Heart right ventricle (tissue), 16 donors: ENCODE data around the gene C1orf53. TPM values are rescaled to one million over a fixed set of nuclear protein-coding genes. Genes with fewer than 3 reads are reported as not detected.

ENCODE experiments used
- ATAC-seq, 8 donors: fragments of 200-7000 bp; cut with Tn5 transposase; one replicate each; pipeline ENCODE4 v1.9.1; 2020; ENCODE audit warnings: mild to moderate bottlenecking in 8 of 8, moderate library complexity in 8 of 8, moderate number of reproducible peaks in 1 of 8
- DNase-seq, 2 donors: peaks; one replicate each; pipeline ENCODE4 v3.0.0-alpha.2; 2020
- H3K27ac ChIP-seq, 10 donors: fragments of 200-600 bp; sonication (generic) in 2 of 10; one replicate each; pipeline versions ENCODE4 v1.5.0 to v1.8.0; 2020 to 2022; ENCODE audit warnings: mild to moderate bottlenecking in 3 of 10
- H3K27me3 ChIP-seq, 7 donors: fragments of 200-600 bp; one replicate each; pipeline ENCODE4 v1.8.0; 2021 to 2022; ENCODE audit warnings: mild to moderate bottlenecking in 2 of 7
- H3K36me3 ChIP-seq, 9 donors: fragments of 200-600 bp; sonication (generic) in 1 of 9; one replicate each; pipeline versions ENCODE4 v1.5.0 to v1.8.0; 2020 to 2022; ENCODE audit warnings: mild to moderate bottlenecking in 2 of 9
- H3K4me1 ChIP-seq, 9 donors: fragments of 200-600 bp; sonication (generic) in 1 of 9; one replicate each; pipeline versions ENCODE4 v1.5.0 to v1.8.0; 2020 to 2022; ENCODE audit warnings: mild to moderate bottlenecking in 4 of 9
- H3K4me3 ChIP-seq, 10 donors: fragments of 200-600 bp; sonication (generic) in 2 of 10; one replicate each; pipeline versions ENCODE4 v1.5.0 to v1.8.0; 2020 to 2022; ENCODE audit warnings: mild to moderate bottlenecking in 7 of 10, moderate library complexity in 2 of 10
- H3K9me3 ChIP-seq, 11 donors: fragments of 200-600 bp in 10 of 11; sonication (generic) in 2 of 11; one replicate each; pipeline versions ENCODE4 v1.5.0 to v1.8.0; 2013 to 2022; ENCODE audit warnings: mild to moderate bottlenecking in 2 of 11, control low read depth in 1 of 11, moderate library complexity in 1 of 11
- WGBS, 2 donors: extraction: QIAGEN DNeasy Blood & Tissue Kit; methylation state at CpG; one replicate each; pipeline ENCODE4 v1.1.7; 2013; ENCODE audit warnings: inconsistent platforms in 1 of 2; 5-methylcytosine and 5-hydroxymethylcytosine counted together
- intact Hi-C, 10 donors: fragments of 100-400 bp; cut with DNase I; formaldehyde crosslinking; loops; one replicate each; pipeline versions ENCODE4 v1.11.1 to v1.14.2; 2022
- polyA plus RNA-seq, 2 donors: library from polyadenylated mRNA; stranded (reverse); fragments of 200-250 nt; gene quantifications; one replicate each; pipeline ENCODE4 v1.2.3, GENCODE V29; 2013
- total RNA-seq, 10 donors: library from RNA; stranded (reverse); fragmentation: NEBNext Ultra II Directional in 3 of 10; extraction: Animal tissue kit (Norgen Biotek cat#: 25700) in 3 of 10; gene quantifications; one replicate each; pipeline versions ENCODE4 v1.2.1 to v1.2.4, GENCODE V29; 2021 to 2023
- TF ChIP-seq, protein P1 (sequence below), 9 donors: fragments of 200-600 bp; sonication (generic) in 2 of 9; IDR thresholded peaks; one replicate each; pipeline versions ENCODE4 v1.5.0 to v1.8.0; 2021 to 2022; ENCODE audit warnings: antibody characterized with exemption in 9 of 9, mild to moderate bottlenecking in 5 of 9, moderate library complexity in 1 of 9
- donor health status: Arrhythmogenic right ventricular cardiomyopathy.
- donor health status: ischemic (EF 13 %, LVEDD 7.1; RV severe dilation, severe dysfunction).
- donor health status: healthy with polysubstance abuse.
- donor health status: DM: no; HTN: yes; CAD: no.
- donor health status: DM: no; HTN: no; CAD: no.
- donor health status: ischemic (EF 25% LVEDD 6.9; RV normal size, moderate dysfunction).
- donor health status: ischemic (EF 25% LVEDD 5.7; RV mildly dilated, moderate dysfunction).
- donor health status: healthy.
- donor health status: DM: yes; HTN: yes; CAD: no.
- donor health status: Ischemic cardiomyopathy.
- donor health status: ischemic (EF 35%, LVEDD 5.7; RV mildly dilated, moderate dysfunction).
- donor health status: nonischemic (EF 11% LVEDD 7.7; RV severe dilation, severe dysfunction).
- donor health status: DM: yes; HTN: yes; CAD: no.
- donor health status: PGD.
- donor health status: ischemic (EF 29% LVEDD 5.4; RV normal size, mild dysfunction).
- donor health status: nonischemic (EF 23%, LVEDD 6.1; RV moderate dilation, normal function).

Gene C1orf53
- total and polyA plus RNA-seq, 12 donors = 2.9 to 10.7 (median 5.9) TPM

DNA sequence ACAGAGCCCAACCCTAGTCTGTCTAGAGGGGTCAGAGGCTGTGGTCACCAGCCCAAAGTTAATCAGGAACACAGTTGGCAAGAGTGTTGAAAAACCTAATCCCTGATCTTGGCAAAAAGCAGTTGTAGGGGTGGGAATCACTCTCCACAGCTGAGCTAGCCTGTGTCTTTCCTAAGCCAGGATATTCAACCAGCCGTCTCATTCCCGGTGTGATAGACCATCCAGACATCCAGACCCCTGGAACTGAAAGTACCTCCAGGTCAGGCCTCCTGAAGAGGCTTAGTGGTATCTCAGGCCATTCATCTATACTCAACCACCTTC is 19.6 kb downstream of the C1orf53 start:
- H3K36me3 ChIP-seq = no peaks in the 10 kb centered on the region
- intact Hi-C loops = loop anchor here in 7 of 10 donors (5.0 to 10.0 kb wide), 5 partner anchors 305 to 543 kb away; no protein-coding TSS in a partner anchor
- 84 to 86% methylated on average over 2 of the region's 2 CpGs for WGBS, 2 donors
- no peak for DNase-seq
- H3K4me3 ChIP-seq = no peak overlapping the region
- no peaks in the 10 kb centered on the region for H3K9me3 ChIP-seq
- no peak overlapping the region for H3K27ac ChIP-seq
- H3K4me1 ChIP-seq = peaks cover 4 to 40% (median 21%) of the 10 kb centered on the region in 9 donors
- H3K27me3 ChIP-seq = peaks cover 25 to 99% (median 86%) of the 10 kb centered on the region in 7 donors
- no peak for ATAC-seq
- TF ChIP-seq, protein P1, sequence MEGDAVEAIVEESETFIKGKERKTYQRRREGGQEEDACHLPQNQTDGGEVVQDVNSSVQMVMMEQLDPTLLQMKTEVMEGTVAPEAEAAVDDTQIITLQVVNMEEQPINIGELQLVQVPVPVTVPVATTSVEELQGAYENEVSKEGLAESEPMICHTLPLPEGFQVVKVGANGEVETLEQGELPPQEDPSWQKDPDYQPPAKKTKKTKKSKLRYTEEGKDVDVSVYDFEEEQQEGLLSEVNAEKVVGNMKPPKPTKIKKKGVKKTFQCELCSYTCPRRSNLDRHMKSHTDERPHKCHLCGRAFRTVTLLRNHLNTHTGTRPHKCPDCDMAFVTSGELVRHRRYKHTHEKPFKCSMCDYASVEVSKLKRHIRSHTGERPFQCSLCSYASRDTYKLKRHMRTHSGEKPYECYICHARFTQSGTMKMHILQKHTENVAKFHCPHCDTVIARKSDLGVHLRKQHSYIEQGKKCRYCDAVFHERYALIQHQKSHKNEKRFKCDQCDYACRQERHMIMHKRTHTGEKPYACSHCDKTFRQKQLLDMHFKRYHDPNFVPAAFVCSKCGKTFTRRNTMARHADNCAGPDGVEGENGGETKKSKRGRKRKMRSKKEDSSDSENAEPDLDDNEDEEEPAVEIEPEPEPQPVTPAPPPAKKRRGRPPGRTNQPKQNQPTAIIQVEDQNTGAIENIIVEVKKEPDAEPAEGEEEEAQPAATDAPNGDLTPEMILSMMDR (IDR thresholded peaks at IDR 0.05) = no peak

DNA sequence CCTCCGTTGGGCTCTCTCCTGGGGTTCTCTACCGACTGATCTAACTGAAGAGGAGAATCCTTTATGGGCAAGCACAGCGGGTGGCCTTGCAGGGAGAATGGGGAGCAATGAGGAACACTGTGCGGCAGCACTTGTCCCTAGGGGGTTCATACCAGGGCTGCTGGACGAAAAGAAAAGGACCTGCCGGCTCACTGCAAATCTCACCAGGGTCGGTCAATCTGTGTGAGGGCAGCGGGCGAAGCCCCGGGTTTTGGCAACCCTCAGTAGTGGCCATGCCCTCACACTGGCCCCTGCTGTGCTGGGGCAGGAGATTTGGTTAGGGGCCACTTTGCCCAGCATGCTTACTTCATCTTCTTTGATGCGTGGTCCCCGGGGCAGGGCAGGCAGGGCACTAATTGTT is 20.6 kb downstream of the C1orf53 start:
- intact Hi-C loops = loop anchor here in 7 of 10 donors (5.0 to 10.0 kb wide), 5 partner anchors 306 to 542 kb away; no protein-coding TSS in a partner anchor
- Histone ChIP-seq H3K4me3 (no peak overlapping the region), H3K9me3 (no peaks in the 10 kb centered on the region), H3K27ac (no peak overlapping the region), H3K27me3 (peaks cover 16 to 99% (median 85%) of the 10 kb centered on the region in 7 donors), H3K36me3 (no peaks in the 10 kb centered on the region), H3K4me1 (peaks cover 0 to 30% (median 13%) of the 10 kb centered on the region in 9 donors)
- DNase-seq (no peak), ATAC-seq (no peak)
- TF ChIP-seq, protein P1 (IDR thresholded peaks at IDR 0.05) = no peak
- WGBS, 2 donors = 68 to 84% methylated on average over 12 of the region's 12 CpGs

DNA sequence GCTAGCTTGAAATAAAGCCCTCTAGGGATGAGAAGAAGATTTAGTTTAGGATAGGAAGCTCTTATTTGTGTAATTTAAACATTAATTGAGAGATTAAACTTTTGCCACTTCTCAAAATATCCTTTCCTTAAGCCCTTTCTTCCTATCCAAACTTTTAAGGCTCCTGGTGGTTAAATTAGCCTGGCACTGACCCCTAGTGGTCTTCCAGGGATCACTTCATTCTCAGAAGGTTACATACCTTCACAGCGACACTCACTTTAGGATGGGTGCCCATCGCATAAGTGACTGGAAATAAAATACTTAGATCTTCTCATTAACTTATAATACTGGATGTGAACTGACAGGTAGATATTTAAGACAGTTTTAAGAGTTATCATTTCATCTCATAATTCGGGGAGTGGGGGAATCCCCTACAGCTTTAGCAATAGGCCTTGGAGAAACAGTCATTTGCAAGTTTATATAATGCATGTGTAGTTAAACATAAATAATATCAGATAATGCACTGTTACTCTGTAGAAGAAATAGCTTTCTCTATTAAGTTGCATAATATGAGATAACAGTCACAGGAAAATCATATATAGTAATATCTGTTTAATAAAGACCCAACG is 22.2 kb downstream of the C1orf53 start:
- ATAC-seq = peak in 3 of 8 donors; percentile 57 to 73 (median 67)
- DNase-seq = peak in 1 of 2 donors; percentile 27
- intact Hi-C loops = loop anchor here in 9 of 10 donors (2.0 to 10.0 kb wide), 6 partner anchors 306 to 540 kb away; no protein-coding TSS in a partner anchor
- H3K27ac ChIP-seq = no peak overlapping the region
- no peaks in the 10 kb centered on the region for H3K36me3 ChIP-seq
- TF ChIP-seq, protein P1 (IDR thresholded peaks at IDR 0.05) = peak; percentile 35 to 82 (median 73)
- no peaks in the 10 kb centered on the region for H3K9me3 ChIP-seq
- H3K4me1 ChIP-seq = peaks cover 0 to 19% (median 4%) of the 10 kb centered on the region in 9 donors
- WGBS, 2 donors = 42 to 46% methylated on average over 4 of the region's 4 CpGs
- peaks cover 14 to 99% (median 85%) of the 10 kb centered on the region in 7 donors for H3K27me3 ChIP-seq
- no peak overlapping the region for H3K4me3 ChIP-seq

DNA sequence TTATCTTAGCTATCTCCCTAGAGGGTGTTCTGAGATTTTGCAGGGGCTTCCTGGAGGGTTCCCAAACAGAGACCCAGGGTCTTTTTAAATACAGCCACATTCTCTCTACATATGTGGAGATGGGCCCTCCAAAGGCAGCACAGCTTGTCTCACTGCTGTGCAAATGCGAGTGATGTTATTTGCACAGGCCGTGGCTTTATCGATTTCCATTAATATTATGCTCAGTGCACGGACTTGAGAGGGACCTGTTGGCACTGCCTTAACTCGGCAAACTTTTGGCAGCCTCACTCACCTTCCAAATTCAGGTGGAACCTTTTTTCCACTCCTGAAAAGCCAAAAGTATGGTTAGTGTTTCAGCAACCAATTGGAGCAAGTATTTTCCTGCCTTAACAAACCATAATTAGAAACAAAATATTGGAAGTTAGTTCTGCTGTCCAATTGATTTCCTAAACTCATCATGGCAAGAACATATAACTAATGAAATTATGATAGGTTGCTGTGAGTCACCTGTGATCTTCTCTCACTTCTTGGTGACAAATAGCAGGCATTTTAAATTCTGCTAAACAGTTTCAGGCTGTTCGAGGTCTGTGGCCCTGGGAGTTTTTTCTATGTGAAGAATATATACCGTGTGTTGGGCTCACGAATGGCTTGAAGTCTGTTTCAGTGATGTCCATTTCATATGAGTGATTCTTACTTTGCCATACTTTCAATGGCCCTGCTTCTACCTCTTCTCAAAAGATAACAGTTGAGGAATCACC is 25.7 kb downstream of the C1orf53 start:
- peaks cover 0 to 4% (median 0%) of the 10 kb centered on the region in 9 donors for H3K4me1 ChIP-seq
- TF ChIP-seq, protein P1 (IDR thresholded peaks at IDR 0.05) = no peak
- no peaks in the 10 kb centered on the region for H3K9me3 ChIP-seq
- DNase-seq (no peak), ATAC-seq (no peak)
- H3K27ac ChIP-seq = no peak overlapping the region
- no peaks in the 10 kb centered on the region for H3K36me3 ChIP-seq
- H3K4me3 ChIP-seq = no peak overlapping the region
- peaks cover 0 to 99% (median 85%) of the 10 kb centered on the region in 7 donors for H3K27me3 ChIP-seq
- intact Hi-C loops = loop anchor here in 5 of 10 donors (5.0 to 10.0 kb wide), 3 partner anchors 403 to 537 kb away; no protein-coding TSS in a partner anchor
- WGBS, 2 donors = 93 to 94% methylated on average over 8 of the region's 8 CpGs
